Measurements from ENCODE around the gene GIPC3.
"Not testable (repeated sequence)": the region's sequence is repeated elsewhere in the genome, so short reads cannot be mapped to it uniquely, and the experiment has no call there.

GIPC3 gene

GRCh38 chr19:3620145-3620816 lies 35.0 kb downstream of the GIPC3 start:
- no peak for DNase-seq

GRCh38 chr19:3620817-3621547 lies 35.7 kb downstream of the GIPC3 start:
- DNase-seq: no peak

DNA sequence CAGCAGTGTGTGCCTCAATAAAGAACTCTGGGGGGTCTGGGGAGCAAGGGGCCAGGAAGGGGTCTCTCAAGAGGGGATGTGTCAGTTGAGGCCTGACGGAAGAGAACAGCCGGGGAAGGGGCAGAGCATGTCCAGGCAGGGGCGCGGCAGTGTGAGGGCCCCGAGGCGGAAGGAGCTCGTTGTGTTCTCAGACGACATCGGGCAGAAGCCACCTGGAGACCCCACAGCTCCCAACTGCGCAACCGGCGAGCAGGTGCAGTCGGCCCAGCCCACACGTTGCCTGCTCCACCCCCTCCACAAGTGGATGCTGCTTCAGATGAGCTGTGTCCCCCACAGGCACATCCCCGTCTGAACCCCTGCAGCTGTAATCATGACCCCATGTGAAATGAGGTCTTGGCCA lies 36.4 kb downstream of the GIPC3 start:
- no peak for DNase-seq

DNA sequence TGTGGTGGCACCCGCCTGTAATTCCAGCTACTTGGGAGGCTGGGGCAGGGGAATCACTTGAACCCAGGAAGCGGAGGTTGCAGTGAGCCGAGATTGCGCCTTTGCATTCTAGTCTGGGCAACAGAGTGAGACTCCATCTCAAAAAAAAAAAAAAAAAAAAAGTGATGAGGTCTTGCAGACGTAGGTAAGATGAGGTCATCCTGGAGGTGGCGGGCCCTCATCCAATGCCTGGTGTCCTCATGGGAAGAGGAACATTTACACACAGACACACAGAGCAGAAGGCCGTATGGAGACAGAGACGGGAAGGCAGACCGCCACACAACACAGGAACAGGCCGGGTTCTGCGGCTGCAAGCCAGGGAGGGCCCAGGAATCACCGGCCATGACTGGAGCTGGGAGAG lies 36.9 kb downstream of the GIPC3 start:
- no peak for DNase-seq

- no peak for DNase-seq
Observed at GRCh38 chr19:3623716-3624115, 38.4 kb downstream of the GIPC3 start.

DNA sequence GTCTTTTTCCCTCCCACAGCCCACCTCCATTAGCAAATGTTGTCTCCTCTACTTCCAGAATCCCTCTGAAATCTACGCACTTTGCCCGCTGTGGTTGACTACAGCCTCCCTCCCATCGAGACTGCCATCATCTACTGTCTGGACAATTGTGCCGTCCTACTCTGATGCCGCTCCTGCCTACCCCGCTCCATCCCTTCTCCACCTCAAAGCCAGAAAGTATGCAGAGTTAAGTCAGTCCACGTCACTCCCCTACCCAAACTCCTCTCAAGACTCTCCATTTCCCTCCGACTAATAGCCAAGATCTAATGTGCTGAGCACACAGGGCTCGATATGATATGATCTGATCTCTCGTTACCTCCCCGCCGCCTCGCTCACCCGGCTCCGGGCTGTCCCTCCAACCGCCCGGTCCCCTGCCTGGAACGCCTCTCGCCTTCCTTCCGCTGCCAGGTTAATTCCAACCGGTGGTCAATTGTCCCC lies 40.8 kb downstream of the GIPC3 start:
- no peak for DNase-seq

- peak; percentile 99 for DNase-seq
Observed at GRCh38 chr19:3626473-3627350, 41.4 kb downstream of the GIPC3 start, which contains the start of gene CACTIN. TSS of gene CACTIN (minus strand) at chr19:3626790. CDS start at chr19:3626762, 28 bp downstream.

- no peak for DNase-seq
Observed at GRCh38 chr19:3627351-3627723, 42.1 kb downstream of the GIPC3 start.

- DNase-seq: not testable (repeated sequence)
Observed at GRCh38 chr19:3628766-3629165, 43.5 kb downstream of the GIPC3 start.

- DNase-seq: no peak
Observed at GRCh38 chr19:3631053-3631861, 46.0 kb downstream of the GIPC3 start.

- no peak for DNase-seq
Observed at GRCh38 chr19:3632098-3632497, 46.8 kb downstream of the GIPC3 start.

- DNase-seq: no peak
Observed at GRCh38 chr19:3632739-3633558, 47.7 kb downstream of the GIPC3 start.

DNA sequence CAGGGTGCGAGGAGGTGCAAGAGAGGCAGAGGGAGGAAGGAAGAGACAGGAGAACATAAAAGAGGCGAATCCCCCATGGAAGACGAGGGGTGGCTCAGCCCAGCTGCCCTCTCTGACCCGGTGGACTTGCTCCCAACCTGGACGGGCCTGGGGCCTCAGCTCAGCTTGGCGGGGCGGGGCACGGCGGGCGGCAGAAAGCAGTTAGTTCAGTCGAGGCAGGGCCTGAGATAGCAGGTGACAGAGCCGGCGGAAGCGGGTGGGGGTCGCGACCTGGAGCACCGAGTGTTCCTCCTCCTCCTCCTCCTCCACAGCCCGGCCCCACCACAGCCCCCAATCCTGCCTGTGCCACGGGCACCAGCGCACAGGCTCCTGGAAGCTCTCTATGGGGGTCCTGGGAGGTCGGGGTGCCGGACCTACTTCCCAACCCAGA lies 48.3 kb downstream of the GIPC3 start:
- DNase-seq: no peak

- no peak for DNase-seq
Observed at GRCh38 chr19:3634496-3635045, 49.3 kb downstream of the GIPC3 start.

DNA sequence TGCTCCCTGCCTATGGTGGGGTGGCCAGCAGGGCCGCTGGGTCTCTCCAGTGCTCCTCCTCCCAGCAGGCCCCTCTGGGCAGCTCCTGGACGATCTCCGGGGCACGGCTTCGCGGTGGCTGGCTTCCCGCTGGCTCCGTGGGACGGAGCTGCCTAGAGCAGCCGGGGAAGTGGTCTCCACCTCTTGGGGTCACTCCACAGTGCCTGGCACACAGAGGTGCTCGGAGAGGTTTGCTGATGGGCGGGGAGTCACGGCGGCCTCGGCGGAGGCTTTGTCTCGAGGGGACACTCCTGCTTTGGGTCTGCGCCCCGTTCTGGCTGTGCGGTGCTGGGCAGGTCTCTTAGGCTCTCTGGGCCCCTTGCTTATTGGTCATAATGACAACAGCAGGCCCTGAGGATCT lies 51.2 kb downstream of the GIPC3 start:
- no peak for DNase-seq

- DNase-seq: no peak
Observed at GRCh38 chr19:3636962-3637361, 51.7 kb downstream of the GIPC3 start.

- no peak for DNase-seq
Observed at GRCh38 chr19:3637621-3638020, 52.3 kb downstream of the GIPC3 start.

DNA sequence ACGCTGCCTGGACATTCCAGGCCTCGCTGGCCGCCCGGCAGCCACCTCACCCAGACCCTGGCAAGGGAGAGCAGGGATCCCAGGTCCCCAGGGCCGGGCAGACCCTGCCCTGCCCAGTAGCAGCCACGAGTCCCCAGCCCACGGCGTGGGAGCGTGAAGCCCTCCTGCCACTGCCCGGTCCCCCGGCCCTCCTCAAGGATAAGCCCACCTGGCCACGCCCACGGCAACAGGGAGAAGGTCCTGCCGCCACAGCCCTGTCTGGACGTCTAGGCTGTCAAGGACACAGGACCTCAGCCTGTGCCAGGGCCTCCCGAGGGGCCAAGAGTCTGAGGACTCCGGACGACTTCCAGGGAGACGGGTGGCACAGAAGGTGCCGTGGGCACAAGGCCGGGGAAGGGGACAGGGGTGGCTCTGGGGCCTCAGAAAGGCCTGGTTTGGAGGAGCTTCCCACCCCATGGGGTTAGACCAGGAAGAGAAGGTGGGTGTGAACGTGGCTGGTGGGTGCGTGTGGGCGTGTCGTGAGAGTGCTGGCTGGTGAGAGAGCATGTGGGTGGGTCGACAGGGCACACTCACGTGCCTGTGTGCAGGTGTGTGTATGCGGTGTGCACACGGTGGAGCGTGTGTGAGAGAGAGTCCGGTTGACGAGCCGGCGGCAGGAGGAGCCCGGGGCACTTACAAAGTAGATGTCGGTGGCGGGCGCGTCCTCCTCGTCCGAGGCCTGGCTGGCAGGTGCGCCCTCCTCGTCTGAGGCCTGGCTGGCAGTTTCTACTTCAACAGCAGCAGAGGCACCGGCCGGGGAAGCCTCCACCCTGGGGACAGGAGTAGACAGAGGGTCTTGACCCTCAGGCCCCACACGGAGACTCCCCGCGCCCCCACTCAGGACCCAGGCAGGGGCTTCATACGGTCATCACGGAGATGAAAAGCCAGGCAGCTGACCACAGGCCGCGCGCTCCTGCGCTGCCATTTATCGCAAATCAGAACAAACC lies 53.2 kb downstream of the GIPC3 start:
- DNase-seq: no peak

DNA sequence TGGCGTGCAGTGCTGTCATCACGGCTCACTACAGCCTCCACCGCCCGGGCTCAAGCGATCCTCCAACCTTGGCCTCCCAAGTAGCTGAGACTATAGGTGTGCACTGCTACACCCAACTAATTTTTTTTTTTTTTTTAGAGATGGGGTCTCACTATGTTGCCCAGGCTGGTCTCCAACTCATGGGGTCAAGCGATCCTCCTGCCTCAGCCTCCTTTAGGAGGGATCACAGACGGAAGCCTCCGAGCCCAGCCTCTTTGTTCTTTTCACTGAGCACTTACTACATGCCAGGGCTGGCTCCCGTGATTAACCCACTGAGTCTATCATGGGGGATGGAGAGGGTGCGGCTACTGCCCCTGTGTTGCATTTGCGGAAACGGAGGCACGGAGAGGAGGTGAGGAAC lies 54.2 kb downstream of the GIPC3 start:
- no peak for DNase-seq
